HEK293T (cell line): ENCODE data around the gene SUGCT.

Experiments
- CTCF ChIA-PET: fragments of 350-600 bp; formaldehyde crosslinking; extraction: SDS; loops from one replicate; lab custom pipeline; 2021; ENCODE audit warnings: antibody characterized with exemption, inconsistent platforms; lab: Yijun Ruan, JAX
- POLR2A ChIA-PET: fragments of 350-600 bp; formaldehyde crosslinking; extraction: SDS; loops from one replicate; lab custom pipeline; 2020; ENCODE audit warnings: antibody characterized with exemption, inconsistent platforms; lab: Yijun Ruan, JAX
- DNase-seq: peaks from one replicate; pipeline ENCODE4 v3.0.0; 2012; ENCODE audit warnings: mixed read lengths; ENCODE audit errors: extremely low spot score
- ARNT ChIP-seq: fragments of 450-650 bp; IDR thresholded peaks from 2 replicates; pipeline ENCODE4 v1.6.1; 2017; ENCODE audit warnings: mild to moderate bottlenecking
- BHLHE40 ChIP-seq: fragments of 450-650 bp; IDR thresholded peaks from 2 replicates; pipeline ENCODE4 v1.6.1; 2016; ENCODE audit warnings: mild to moderate bottlenecking, moderate library complexity, borderline replicate concordance
- CTBP1 ChIP-seq: fragments of 450-650 bp; IDR thresholded peaks from 2 replicates; pipeline ENCODE4 v1.6.1; 2016; ENCODE audit warnings: borderline replicate concordance
- ELF4 ChIP-seq: fragments of 450-650 bp; IDR thresholded peaks from 2 replicates; pipeline ENCODE4 v1.6.1; 2017; ENCODE audit warnings: antibody characterized with exemption
- FOXA1 ChIP-seq: fragments of 450-650 bp; IDR thresholded peaks from 2 replicates; pipeline ENCODE4 v1.6.1; 2016; ENCODE audit warnings: mild to moderate bottlenecking
- FOXK2 ChIP-seq: fragments of 450-650 bp; IDR thresholded peaks from 2 replicates; pipeline ENCODE4 v1.6.1; 2016; ENCODE audit warnings: mild to moderate bottlenecking
- FOXM1 ChIP-seq: fragments of 450-650 bp; IDR thresholded peaks from 2 replicates; pipeline ENCODE4 v1.6.1; 2017; ENCODE audit warnings: mild to moderate bottlenecking, borderline replicate concordance
- HDGF ChIP-seq: fragments of 450-650 bp; IDR thresholded peaks from 2 replicates; pipeline ENCODE4 v1.6.1; 2017; ENCODE audit warnings: antibody characterized with exemption, borderline replicate concordance
- L3MBTL2 ChIP-seq: fragments of 450-650 bp; conservative IDR thresholded peaks from 2 replicates; pipeline ENCODE4 v1.6.1; 2016; ENCODE audit warnings: mild to moderate bottlenecking
- LEF1 ChIP-seq: fragments of 450-650 bp; IDR thresholded peaks from 2 replicates; pipeline ENCODE4 v1.6.1; 2017; ENCODE audit warnings: mild to moderate bottlenecking, borderline replicate concordance
- NFRKB ChIP-seq: fragments of 450-650 bp; IDR thresholded peaks from 2 replicates; pipeline ENCODE4 v1.6.1; 2016; ENCODE audit warnings: mild to moderate bottlenecking, moderate library complexity
- SP1 ChIP-seq: fragments of 450-650 bp; IDR thresholded peaks from 2 replicates; pipeline ENCODE4 v1.6.1; 2017
- SUZ12 ChIP-seq: fragments of 450-650 bp; IDR thresholded peaks from 2 replicates; pipeline ENCODE4 v1.6.1; 2016; ENCODE audit warnings: mild to moderate bottlenecking
- TARDBP ChIP-seq: fragments of 450-650 bp; IDR thresholded peaks from 2 replicates; pipeline ENCODE4 v1.6.1; 2016
- ZNF384 ChIP-seq: fragments of 450-650 bp; IDR thresholded peaks from 2 replicates; pipeline ENCODE4 v1.6.1; 2016
- TF ChIP-seq, protein P1 (sequence below): fragments of 450-650 bp; IDR thresholded peaks from 2 replicates; pipeline ENCODE4 v1.6.1; 2016

The SUGCT gene

DNA sequence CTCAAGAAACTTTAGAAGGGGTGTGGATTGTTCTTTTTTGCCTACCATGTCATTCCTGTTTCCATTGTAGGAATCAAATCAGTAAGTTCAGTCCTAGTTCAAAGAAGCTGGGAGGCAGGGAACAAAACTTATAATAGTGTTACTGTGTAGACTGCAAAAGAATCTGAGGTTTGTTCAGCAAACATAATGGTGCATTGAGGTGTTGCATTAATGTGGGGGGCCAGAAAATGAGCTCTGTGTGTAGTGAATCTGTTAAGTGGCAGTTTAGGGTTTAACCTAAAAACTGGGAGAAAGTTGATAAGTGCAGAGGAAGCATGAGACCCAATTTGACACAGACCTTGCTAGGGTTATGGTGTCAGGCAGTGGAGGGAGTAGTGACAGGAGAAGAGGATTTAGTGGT, 197.7 kb downstream of the SUGCT start:
- ChIA-PET CTCF (no interaction called here), POLR2A (no interaction called here)
- TF ChIP-seq FOXK2: no peak
- TF ChIP-seq FOXM1: no peak
- TF ChIP-seq, protein P1, sequence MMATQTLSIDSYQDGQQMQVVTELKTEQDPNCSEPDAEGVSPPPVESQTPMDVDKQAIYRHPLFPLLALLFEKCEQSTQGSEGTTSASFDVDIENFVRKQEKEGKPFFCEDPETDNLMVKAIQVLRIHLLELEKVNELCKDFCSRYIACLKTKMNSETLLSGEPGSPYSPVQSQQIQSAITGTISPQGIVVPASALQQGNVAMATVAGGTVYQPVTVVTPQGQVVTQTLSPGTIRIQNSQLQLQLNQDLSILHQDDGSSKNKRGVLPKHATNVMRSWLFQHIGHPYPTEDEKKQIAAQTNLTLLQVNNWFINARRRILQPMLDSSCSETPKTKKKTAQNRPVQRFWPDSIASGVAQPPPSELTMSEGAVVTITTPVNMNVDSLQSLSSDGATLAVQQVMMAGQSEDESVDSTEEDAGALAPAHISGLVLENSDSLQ: no peak
- no peak for TF ChIP-seq HDGF
- no peak for TF ChIP-seq FOXA1
- DNase-seq: no peak

DNA sequence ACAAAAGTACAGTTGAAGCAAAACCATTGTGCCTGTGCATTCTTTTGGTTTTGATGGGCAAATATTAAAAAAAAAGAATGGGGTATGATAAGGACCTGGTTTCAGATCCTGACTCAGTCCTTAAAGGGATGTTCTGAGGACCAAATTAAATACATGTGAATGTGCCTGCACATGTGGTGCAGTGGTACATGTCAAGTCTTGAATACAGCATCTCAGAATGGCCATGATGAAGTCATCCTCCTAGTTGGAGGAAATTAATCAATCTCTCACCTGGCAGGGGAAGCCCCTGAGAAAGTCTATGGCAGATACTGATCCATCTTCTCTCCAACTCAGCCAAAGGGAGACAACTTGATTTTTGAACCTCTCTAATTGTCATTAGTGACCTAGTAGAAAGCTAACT, 207.0 kb downstream of the SUGCT start:
- ChIA-PET CTCF (no interaction called here), POLR2A (no interaction called here)
- TF ChIP-seq CTBP1 (no peak), SP1 (no peak), ZNF384 (no peak), LEF1 (no peak), HDGF (no peak), BHLHE40 (no peak), ARNT (no peak), FOXA1 (no peak), NFRKB (no peak), FOXK2 (no peak), ELF4 (no peak), L3MBTL2 (no peak), SUZ12 (no peak), TARDBP (no peak), FOXM1 (no peak)
- TF ChIP-seq, protein P1: no peak
- DNase-seq: no peak

DNA sequence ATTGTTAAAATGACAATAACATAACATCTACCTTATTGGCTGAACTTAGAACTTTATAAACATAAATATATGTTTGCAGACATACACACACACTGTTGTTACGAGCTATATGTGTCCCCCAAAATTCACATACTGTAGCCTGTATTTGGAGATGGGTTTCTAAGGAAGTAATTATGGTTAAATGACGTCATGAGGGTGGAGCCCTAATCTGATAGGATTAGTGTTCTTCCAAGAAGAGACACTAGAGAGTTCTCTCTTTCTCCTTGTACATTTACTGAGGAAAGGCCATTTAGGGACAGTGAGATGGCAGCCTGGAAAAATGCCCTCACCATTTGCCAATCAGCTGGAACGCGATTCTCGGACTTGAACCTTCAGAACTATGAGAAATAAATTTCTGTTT, 211.7 kb downstream of the SUGCT start:
- POLR2A ChIA-PET: no interaction called here
- CTCF ChIA-PET: no interaction called here
- no peak for TF ChIP-seq ARNT
- TF ChIP-seq L3MBTL2: no peak
- no peak for TF ChIP-seq TARDBP
- TF ChIP-seq FOXK2: no peak
- no peak for TF ChIP-seq FOXA1
- TF ChIP-seq ZNF384: no peak
- TF ChIP-seq SP1: no peak
- no peak for TF ChIP-seq HDGF
- no peak for DNase-seq

DNA sequence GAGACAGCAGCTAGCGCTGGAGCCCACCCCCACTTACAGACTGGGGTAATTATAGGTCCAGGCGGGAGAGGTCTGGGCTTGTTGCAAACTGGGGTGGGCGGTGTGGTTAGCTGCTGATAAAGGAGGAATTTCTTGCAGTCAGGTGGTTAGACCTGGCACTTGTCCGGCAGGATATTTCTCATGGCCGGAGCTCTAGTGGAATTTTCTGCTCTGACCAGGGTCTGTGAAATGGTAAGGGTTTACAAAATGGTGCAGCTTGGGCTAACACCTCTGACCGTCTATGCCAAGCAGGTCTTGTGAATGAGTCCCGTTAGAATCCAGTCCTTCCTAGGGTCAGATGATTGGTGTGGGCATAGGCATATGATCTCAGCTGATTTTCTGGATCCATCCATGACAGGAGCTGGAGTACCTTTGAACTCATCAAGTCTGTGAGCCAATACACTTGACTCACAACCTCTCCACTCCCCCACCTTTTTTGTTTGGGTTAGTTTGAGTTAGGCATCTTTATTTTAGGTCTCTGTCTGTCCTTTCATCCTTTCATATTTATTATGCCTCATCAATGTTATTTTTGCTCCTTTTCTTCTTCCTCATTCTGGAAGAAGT, 213.4 kb downstream of the SUGCT start:
- POLR2A ChIA-PET: no interaction called here

DNA sequence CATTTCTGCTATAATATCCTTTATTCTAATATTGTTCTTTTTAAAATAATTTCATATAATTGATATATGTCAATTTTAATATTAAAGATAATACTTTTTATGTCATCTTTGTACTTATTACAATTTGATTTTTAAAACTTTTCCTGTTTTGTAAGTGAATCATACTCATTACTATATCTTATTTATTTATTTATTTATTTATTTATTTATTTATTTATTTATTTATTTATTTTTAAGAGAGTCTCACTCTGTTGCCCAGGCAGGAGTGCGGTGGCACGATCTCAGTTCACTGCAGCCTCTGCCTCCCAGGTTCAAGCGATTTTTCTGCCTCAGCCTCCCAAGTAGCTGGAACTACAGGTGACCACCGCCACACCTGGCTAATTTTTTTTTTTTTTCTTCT, 215.3 kb downstream of the SUGCT start:
- ChIA-PET POLR2A (no interaction called here), CTCF (interaction anchor here (0.6 kb wide), 1 partner anchor 1351 kb away, joined by 3 read pairs; no protein-coding TSS in a partner anchor)
- DNase-seq: no peak
- TF ChIP-seq, protein P1: no peak
- no peak for TF ChIP-seq NFRKB

More for the DNA sequence above, 213.4 kb downstream of the SUGCT start:
- CTCF ChIA-PET: no interaction called here
- no peak for DNase-seq
- no peak for TF ChIP-seq SUZ12

DNA sequence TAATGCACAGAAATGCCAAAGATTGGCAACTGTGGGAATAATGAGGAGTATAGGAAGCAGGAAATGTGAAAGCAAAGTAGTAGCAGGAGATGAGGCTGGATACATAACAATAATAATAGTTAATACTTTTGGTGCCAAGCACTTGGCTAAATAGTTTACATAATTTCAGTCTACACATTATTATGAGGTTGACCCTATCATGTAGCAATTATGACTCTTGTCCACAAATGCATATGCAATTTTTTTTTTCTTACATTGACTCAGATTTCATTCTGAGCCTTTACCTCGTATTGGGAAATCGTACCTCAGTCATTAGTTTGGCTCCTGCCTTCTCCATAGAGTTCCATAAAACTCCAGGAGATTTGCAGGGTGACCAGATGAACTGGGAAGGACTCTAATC, 219.9 kb downstream of the SUGCT start:
- POLR2A ChIA-PET: no interaction called here
- CTCF ChIA-PET: no interaction called here
- DNase-seq: no peak
- no peak for TF ChIP-seq NFRKB
- no peak for TF ChIP-seq FOXK2
- TF ChIP-seq HDGF: no peak
- no peak for TF ChIP-seq ZNF384

DNA sequence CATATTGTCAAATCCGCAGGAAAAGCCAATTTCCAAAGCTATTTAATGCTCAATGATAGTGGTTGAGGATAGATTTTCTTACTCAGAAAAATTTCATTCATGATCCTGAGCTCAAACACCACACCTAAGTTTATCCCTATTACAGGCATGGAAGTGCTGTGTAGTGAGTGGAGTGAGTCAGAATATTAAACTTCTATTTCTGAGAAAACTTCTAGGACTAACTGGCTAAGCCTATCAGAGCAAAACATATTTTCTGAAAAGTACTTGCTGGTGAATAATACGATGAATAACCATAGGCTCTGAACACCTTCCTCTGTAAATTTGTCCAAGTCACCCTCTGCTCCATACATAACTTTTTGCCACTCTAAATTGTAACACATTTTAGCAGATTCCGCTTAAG, 221.5 kb downstream of the SUGCT start:
- ChIA-PET CTCF (no interaction called here), POLR2A (no interaction called here)
- TF ChIP-seq CTBP1 (no peak), BHLHE40 (no peak), FOXM1 (no peak), L3MBTL2 (no peak), LEF1 (no peak), FOXA1 (no peak)
- TF ChIP-seq, protein P1: no peak
- DNase-seq: no peak
